HCT116 (cell line): ENCODE results near the gene EPHB2.

Source experiments
- ATF3 ChIP-seq: IDR thresholded peaks from 2 replicates; pipeline ENCODE4 v1.6.1; 2012
- CTCF ChIP-seq, 3 experiments: fragments of 200-600 bp in 1 of 3; sonication (generic) in 1 of 3; IDR thresholded peaks in 2 of 3; conservative IDR thresholded peaks in 1 of 3; 2 replicates each; pipeline ENCODE4 v1.5.1; 2012 to 2017; ENCODE audit warnings: low read depth in 2 of 3, low read length in 2 of 3, antibody characterized with exemption in 1 of 3, borderline replicate concordance in 1 of 3, control low read depth in 1 of 3, mild to moderate bottlenecking in 1 of 3, mixed read lengths in 1 of 3, mixed run types in 1 of 3, moderate library complexity in 1 of 3; ENCODE audit not compliant: insufficient read depth in 1 of 3
- REST ChIP-seq: IDR thresholded peaks from 2 replicates; pipeline ENCODE4 v1.6.1; 2012; ENCODE audit warnings: low read depth

- TF ChIP-seq ATF3, result no peak
- no peak for TF ChIP-seq REST
- no peak for TF ChIP-seq CTCF (IDR thresholded peaks at IDR 0.05 in 2 of 3, conservative IDR thresholded peaks at IDR 0.05 in 1 of 3; ENCODE audit: borderline replicate concordance in 1 of 3, insufficient read depth in 1 of 3, low read depth in 2 of 3, low read length in 2 of 3)
Observed at GRCh38 chr1:22789356-22789994, 78.8 kb downstream of the EPHB2 start.
